Measurements from ENCODE around the gene ANKRD52.
A peak's percentile ranks its signal among the peaks of the same experiment; 100 is the strongest.
"Not testable (repeated sequence)": the region's sequence is repeated elsewhere in the genome, so short reads cannot be mapped to it uniquely, and the experiment has no call there.

Gene ANKRD52

DNA sequence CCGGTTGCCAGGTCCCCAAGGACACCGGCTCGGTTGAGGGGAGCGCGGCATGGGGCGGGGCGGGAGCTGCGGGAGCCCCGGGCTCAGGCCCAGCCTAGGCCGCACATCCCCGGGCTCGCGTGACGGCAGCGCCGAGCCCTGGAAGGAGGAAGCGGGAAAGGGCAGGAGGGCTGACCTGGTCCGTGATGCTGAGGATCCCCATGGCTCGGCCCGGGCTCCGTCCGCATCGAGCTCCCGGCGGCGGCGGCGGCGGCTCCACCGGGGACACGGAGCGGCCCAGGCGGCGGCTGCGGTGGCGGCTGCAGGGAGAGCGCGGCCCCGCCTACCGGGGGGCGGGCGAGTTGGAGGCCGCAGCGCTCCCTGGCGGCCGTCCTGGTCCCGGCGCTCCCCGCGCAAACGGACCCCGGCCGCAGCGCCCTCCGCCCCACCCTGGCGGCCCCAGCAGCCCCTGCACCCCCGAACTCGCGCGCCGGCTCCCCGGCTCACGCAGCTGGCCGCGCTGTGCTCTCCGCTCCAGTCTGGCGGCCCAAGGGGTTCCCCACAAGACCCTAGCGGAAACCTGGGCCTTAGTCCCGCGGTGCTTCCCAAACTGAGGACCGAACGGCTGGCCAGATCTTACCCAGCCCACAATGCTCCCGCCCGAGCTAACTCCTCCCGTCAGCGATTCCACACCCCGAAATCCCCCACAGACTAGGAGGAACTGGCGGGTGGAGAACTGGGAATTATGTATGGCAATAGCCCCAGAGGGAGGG is at the start of gene ANKRD52:
Gene ANKRD52, minus strand, starts transcription at position 317 of the 752 bp plus-strand sequence. Its CDS starts 115 bp downstream, at position 202.
- peak; percentile 83 for DNase-seq

DNA sequence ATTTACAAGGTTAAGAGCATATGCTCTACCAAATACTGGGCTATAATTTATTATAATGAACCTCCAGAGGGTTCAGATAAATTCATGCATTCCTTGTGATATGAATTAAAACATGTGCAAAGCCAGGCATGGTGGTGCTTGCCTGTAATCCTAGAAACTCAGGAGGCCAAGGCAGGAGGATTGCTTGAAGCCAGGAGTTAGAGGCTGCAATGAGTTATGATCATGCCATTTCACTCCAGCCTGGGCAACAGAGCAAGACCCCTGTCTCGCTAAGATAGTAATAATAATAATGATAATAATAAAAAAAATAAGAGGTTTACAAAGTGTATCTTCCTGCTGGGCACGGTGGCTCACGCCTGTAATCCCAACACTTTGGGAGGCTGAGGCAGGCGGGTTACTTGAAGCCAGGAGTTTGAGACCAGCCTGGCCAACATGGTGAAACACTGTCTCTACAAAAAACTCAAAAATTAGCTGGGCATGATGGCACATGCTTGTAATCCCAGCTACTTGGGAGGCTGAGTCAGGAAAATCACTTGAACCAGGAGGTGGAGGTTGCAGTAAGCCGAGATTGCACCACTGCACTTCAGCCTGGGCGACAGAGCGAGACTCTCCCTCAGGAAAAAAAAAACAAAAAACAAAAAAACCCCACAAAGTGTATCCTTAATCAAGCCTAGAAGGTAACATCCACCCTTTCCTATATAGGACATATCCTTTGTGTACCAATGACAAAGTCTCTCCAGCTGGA is 49.2 kb upstream of the ANKRD52 start:
- DNase-seq = no peak

DNA sequence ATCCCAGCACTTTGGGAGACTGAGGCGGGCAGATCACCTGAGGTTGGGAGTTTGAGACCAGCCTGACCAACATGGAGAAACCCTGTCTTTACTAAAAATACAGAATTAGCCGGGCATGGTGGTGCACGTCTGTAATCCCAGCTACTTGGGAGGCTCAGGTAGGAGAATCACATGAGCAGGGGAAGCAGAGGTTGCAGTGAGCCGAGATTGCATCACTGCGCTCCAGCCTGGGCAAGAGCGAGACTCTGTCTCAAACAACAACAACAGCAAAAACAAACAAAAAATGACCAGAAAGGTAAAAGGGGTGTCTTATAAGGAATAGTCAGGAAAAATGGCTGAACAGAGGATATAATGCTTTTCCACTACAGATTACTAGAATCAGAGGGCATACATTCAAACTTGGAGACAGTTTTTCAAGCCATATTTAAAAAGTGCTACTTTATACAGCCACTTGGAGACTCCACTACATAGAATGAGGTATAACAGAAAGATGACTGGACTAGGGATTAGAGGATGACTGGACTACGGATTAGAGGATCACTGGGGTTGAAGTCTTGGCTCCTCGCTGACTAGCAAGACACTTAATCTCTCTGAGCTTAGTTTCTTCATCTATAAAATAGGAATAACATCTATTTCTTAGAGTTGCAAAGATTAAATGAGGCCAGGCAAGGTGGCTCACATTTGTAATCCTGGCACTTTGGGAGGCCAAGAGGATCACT is 46.8 kb upstream of the ANKRD52 start:
- DNase-seq = no peak

GRCh38 chr12:56304276-56304675 is 46.1 kb upstream of the ANKRD52 start:
- DNase-seq = no peak

GRCh38 chr12:56300644-56301464 is 42.7 kb upstream of the ANKRD52 start:
- DNase-seq = no peak

DNA sequence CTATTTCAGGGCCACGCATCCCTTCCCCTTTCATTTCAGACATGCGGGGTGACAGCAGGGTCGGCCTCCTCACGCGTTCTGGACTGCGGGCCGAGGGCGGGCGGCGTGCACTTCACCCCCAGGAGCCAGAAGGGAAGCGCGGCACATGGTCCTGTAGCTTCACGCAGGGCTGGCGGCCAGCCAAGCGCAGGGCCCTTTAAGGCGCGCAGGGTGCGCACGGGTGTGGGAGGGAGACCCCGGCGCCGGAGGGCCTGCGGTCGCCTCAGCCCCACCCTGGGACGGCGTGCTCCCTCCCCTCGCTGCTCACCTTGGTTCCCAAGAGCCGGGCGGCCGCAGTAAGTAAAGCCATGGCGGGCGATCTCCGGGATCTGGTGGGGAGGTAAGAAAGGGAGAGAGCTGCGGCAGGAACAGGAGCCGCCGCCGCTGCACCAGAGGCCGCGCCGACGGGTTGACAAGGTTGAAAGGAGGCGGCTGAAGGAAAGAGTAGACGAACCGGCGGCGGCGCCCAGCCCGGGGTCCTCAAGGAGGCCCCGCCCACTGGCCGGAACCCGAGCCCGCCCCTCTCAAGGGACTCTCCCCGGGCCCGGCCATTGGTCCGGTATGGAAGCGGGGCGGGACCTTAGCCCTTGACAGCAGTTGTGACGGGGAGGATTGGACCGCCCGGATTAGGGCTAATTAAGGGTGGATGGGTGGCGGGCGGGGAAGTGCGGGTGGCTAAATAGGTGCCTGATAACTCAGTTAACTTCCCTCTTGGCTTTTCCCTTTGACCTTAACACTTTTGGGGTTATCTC is 41.9 kb upstream of the ANKRD52 start, which contains the start of gene CS:
Gene CS, minus strand, starts transcription at position 478 of the 791 bp plus-strand sequence. Its CDS starts 129 bp downstream, at position 349.
- DNase-seq = peak; percentile 98

GRCh38 chr12:56299308-56299852 is 41.2 kb upstream of the ANKRD52 start:
- DNase-seq = no peak

- DNase-seq = no peak
These were observed 40.6 kb upstream of the ANKRD52 start for GRCh38 chr12:56298828-56299227.

DNA sequence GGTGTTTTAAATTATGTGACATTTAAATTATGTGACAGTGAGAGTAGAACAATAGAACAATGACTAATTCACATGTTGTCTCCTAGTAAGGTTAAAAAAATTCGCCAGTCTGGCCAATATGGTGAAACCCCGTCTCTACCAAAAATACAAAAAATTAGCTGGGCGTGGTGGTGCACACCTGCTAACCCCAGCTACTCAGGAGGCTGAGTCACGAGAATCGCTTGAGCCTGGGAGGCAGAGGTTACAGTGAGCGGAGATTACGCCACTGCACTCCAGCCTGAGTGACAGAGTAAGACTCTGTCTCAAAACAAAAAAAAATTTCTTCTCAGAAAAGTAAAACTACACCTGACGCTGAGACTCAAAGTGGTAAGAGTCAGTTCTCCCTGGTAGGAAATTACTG is 39.2 kb upstream of the ANKRD52 start:
- DNase-seq = no peak

DNA sequence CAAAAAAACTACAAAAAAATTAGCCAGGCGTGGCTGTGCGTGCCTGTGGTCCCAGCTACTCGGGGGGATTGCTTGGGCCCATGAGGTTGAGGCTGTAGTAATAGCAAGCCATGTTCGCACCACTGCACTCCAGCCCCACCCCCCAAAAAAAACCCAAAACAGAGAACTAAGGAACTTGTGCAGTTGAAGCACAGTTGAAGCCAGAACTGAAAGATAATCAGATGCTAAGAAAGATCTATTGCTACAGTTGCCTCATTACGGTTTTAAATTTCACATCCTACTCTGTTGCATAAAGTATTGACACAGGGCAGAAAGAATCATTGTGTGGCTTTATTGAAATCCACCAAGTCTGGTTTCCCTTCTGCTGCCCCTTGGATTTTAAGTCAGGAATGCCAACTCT is 38.1 kb upstream of the ANKRD52 start:
- no peak for DNase-seq

DNA sequence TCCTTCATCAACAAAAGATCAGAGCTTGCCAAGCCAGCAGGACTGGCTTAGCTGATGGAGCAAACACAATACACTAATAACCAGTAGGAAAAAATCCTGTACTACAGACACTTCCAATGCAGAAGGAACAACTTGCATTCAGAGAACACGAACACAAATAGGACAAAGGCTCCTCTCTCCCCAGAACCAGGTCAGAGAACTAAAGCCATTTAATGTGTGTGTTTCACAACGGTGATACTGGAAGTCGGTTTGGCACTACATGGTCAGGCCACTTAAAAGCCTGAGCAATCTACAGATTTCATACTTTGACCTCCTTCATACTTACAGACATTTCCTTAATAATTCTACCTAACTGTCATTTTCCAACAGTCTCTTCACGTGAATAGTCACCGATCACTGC is 35.6 kb upstream of the ANKRD52 start:
- DNase-seq = no peak

GRCh38 chr12:56288705-56289387 is 30.7 kb upstream of the ANKRD52 start:
- no peak for DNase-seq

GRCh38 chr12:56286044-56286830 is 28.1 kb upstream of the ANKRD52 start:
- no peak for DNase-seq

DNA sequence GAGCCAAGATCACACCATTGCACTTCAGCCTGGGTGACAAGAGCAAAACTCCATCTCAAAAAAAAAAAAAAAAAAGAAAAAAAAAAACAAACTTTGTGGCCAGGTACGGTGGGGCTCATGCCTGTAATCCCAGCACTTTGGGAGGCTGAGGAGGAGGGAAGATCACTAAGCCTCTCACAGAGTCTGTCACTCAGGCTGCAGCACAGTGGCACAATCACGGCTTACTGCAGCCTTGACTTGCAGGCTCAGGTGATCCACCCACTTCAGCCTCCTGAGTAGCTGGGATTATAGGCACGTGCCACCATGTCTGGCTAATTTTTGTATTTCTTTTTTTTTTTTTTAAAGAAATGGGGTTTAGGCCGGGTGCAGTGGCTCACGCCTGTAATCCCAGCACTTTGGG is 26.1 kb upstream of the ANKRD52 start:
- not testable (repeated sequence) for DNase-seq

DNA sequence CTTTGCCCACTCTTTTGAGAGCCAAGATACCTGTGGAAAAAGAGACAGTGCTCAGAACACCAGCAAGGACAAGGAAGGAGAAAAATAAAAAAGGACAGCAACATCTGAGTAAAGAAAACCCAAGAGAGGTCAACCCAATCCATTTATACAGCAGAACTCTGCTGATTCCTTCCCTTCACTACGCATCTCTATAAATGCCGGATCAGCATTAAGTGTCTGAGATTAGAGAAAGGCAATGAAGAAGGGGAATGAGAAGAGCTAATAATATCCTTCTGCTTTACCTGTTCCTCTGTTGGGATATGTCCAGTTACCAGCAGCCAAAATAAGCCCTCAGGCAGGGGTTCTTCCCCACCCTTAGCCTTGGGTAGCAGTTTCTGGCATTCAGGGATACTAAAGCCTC is 24.4 kb upstream of the ANKRD52 start:
- DNase-seq = no peak

DNA sequence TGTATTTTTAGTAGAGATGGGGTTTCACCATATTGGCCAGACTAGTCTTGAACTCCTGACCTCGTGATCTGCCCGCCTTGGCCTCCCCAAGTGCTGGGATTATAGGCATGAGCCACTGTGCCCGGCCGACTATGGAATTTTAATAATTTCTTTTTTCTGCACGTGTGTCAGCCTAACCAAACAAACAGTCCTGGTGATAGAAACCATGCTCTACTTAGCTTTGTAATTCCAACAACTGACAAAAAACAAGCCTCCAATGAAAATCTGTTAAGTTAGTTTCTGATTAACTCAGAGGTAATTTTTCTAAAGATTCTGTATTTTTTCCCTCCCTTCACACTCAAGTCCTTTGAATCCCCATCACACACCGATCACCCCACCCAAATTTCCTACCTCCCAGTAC is 23.8 kb upstream of the ANKRD52 start:
- DNase-seq = no peak

DNA sequence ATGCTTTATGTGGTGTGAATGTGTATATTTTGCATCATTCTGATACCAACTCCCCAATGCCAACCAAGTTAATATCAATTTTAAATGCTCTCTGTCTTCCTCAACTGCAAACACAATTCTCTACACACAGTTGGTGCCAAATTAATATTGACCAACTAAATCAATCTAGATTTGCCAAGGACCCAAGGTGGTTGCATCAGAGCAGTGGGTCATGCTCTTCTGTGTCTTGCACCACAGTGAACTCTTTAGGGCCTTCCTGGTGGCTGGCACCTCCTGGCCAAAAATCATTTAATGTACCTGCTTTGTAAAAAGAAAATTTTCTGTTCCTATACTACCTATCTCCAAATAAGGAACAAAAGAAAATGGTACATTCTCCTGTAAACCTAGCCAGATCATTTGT is 22.7 kb upstream of the ANKRD52 start:
- DNase-seq = no peak

DNA sequence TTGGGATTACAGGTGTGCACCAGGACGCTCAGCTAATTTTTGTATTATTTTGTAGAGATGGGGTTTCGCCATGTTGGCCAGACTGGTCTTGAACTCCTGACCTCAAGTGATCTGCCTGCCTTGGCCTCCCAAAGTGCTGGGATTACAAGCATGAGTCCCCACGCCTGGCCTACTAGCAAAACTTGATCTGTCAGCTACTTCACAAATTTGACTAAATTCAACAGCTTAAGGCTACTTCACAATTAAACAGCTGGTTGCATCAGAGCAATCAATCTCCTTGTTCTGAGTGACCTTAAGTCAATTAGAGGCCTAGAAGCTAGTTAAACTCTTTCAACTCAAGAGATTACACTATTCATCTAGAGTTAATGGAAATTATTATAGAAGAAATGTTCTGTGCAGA is 20.7 kb upstream of the ANKRD52 start:
- DNase-seq = no peak

DNA sequence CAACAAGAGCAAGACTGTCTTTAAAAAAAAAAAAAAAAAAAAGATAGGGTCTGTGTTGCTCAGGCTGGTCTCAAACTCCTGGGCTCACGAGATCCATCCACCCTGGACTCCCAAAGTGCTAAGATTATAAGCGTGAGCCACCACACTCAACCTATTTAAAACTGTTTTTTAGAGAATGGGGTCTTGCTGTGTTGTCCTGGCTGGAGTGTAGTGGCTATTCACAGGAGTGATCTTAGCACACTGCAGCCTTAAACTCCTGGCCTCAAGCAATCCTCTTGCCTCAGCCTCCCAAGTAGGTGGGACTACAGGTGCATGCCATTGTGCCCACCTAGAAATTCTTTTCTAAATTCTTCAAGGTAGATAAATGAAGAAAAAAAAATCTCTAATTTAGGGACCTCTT is 16.1 kb upstream of the ANKRD52 start:
- no peak for DNase-seq

DNA sequence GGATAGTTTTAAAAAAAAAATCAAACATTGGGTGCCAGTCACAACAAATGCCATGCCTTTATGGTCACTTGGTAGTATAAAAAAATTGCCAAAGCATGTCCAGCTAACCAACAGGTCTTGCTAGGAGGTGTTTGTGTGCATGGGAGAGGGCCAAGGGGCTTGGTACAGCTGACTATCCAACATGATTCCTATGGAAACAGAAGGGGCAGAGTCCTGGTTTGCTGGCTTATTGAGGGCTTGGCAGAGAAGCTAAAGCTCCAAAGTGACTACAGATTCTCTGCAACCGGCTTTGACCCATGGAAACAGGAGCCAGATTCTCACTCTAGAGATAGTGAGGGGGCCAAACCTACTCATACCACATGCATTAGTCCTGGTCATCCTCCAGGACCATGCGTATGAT is 14.3 kb upstream of the ANKRD52 start:
- DNase-seq = not testable (repeated sequence)

All from stimulated activated CD8-positive, alpha-beta memory T cell treated with anti-CD3 and anti-CD28 coated beads, Interleukin-4, amount 100 ng/mL, for 48 hours (primary cell).